ENCODE data around the gene TFE3.

DNA sequence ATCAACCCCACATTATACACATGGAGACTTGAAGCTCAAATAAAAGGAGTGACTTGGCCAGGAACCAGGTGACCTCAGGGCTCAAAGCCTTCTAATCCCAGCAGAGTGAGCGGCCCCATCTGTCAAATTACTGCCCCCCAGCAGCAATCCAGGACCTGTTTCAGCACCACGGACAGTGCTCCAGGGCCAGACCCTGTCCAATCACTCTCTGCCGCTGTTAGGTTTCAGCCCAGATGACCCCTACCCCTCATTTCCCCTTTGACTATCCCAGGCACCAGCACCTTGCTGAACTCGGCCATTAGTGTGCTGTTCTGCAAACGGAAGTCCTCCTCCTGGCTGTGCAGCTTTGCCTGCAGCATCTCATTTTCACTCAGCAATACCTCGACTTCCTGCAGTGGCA, 46.2 kb downstream of the TFE3 start:
- TF ChIP-seq CTCF (IDR thresholded peaks at IDR 0.05), result no peak
- TF ChIP-seq POLR2A (IDR thresholded peaks at IDR 0.05), result no peak

Measured in body of pancreas (tissue), 4 donors.